LNCaP clone FGC (cell line): ENCODE results near the gene MOGAT3.

Experiments used
- DNase-seq: peaks from one replicate; pipeline ENCODE4 v3.0.0-alpha.2; 2011; ENCODE audit warnings: low read depth
- H3K4me3 ChIP-seq: 2 replicates; pipeline ENCODE4 v1.5.1; 2011; ENCODE audit warnings: mild to moderate bottlenecking, low read depth, low read length, control low read depth
- CTCF ChIP-seq: IDR thresholded peaks from 2 replicates; pipeline ENCODE4 v1.5.1; 2012; ENCODE audit warnings: mild to moderate bottlenecking; ENCODE audit not compliant: control insufficient read depth, insufficient read depth; ENCODE audit errors: extremely low read depth

The MOGAT3 gene

DNA sequence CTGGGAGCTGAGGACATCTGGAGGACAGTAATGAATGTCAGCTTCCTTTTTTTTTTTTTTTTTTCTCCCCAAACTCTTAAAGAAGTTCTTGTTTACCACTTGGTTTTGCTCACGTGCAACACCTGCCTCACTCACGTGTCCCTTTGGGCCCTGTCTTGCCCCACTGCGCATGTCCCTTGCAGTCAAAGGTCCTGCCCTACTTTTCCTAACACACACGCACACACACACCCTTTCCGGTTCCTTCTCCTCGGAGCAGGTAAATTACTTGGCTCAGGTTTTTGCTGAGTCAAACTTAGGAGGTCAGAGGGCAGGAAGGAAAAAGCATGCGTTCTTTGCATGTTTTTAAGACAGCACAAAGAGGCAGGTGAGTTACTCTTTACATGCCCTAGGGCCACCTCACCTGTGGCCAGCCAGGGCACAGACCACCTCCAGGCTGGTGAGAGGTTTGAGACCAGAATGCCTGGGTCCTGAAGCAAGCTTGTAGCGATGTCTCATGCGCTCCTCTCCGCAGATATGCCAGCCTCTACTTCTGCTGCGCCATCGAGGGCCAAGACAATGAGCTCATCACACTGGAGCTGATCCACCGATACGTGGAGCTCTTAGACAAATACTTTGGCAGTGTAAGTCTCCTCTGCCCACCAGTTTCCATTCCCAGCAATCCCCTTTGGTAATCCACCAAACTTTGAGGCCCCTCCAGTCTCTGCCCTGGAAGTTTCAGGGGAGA, 43.8 kb downstream of the MOGAT3 start:
- peak overlapping the region; percentile 30 for H3K4me3 ChIP-seq
- TF ChIP-seq CTCF, result no peak
- DNase-seq, result peak; percentile 91

DNA sequence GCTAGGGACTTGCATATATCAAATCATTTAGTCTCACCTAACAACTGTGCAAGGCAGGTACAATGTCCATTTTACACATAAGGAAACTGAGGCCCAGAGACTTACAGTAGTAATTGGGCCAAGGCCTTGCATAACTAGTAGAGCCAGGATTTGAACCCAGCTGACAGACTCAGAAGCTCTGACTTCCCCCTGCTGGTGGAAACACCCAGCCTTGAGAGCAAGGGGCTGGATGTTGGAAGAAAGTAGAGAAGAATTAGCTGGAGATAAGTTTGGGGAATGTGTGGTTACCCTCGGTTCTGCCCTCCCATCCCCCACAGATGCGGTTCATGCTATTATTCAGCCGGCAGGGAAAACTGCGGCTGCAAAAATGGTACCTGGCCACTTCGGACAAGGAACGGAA, 44.6 kb downstream of the MOGAT3 start:
- DNase-seq, result no peak
- TF ChIP-seq CTCF, result no peak
- H3K4me3 ChIP-seq, result no peak overlapping the region

DNA sequence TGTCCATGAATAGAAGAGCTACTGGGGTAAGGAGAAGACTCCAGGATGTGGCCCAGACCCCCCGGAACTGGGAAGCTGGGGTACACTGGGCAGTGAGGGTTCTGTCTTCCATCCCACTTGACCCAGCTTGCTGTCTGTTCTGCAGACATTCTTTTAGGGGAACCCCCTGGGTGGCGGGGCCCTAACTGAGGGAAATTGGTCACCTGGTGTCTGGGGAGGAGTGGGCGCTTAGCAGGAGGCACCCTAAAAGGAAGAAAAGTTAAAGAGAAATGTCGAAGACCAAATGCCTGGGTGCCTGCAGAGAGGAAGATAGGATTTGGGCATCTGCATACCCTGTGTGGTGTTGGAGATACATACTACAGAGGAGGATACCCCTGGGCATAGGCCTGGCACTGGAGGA, 45.5 kb downstream of the MOGAT3 start:
- no peak for TF ChIP-seq CTCF
- DNase-seq, result no peak
- H3K4me3 ChIP-seq, result peak overlapping the region; percentile 90

GRCh38 chr7:101154693-101155102, 46.1 kb downstream of the MOGAT3 start:
- TF ChIP-seq CTCF, result no peak
- H3K4me3 ChIP-seq, result peak overlapping the region; percentile 90
- DNase-seq, result no peak

GRCh38 chr7:101153969-101154692, 46.7 kb downstream of the MOGAT3 start, which contains the start of gene AP1S1:
Gene AP1S1 (plus strand): TSS chr7:101154476. CDS start chr7:101154515, 39 bp downstream.
- H3K4me3 ChIP-seq, result peak within 1 kb of the TSS; percentile 90
- no peak for TF ChIP-seq CTCF
- DNase-seq, result peak; percentile 89

GRCh38 chr7:101151908-101152651, 48.8 kb downstream of the MOGAT3 start:
- no peak for DNase-seq
- no peak overlapping the region for H3K4me3 ChIP-seq
- no peak for TF ChIP-seq CTCF
